Lower leg skin (tissue), 3 donors: ENCODE data around the gene PHACTR4.

Experiments used
- POLR2A ChIP-seq, 2 donors: fragments of 450-650 bp; IDR thresholded peaks; one replicate each; pipeline ENCODE4 v1.6.1; 2016 to 2017; ENCODE audit warnings: antibody characterized with exemption in 2 of 2, mild to moderate bottlenecking in 1 of 2, moderate library complexity in 1 of 2
- TF ChIP-seq, protein P1 (sequence below), 3 donors: fragments of 450-650 bp; IDR thresholded peaks; one replicate each; pipeline ENCODE4 v1.5.1; 2016; ENCODE audit warnings: antibody characterized with exemption in 3 of 3, mild to moderate bottlenecking in 3 of 3, moderate library complexity in 2 of 3

GRCh38 chr1:28426831-28427230, 57.3 kb downstream of the PHACTR4 start:
- TF ChIP-seq, protein P1, sequence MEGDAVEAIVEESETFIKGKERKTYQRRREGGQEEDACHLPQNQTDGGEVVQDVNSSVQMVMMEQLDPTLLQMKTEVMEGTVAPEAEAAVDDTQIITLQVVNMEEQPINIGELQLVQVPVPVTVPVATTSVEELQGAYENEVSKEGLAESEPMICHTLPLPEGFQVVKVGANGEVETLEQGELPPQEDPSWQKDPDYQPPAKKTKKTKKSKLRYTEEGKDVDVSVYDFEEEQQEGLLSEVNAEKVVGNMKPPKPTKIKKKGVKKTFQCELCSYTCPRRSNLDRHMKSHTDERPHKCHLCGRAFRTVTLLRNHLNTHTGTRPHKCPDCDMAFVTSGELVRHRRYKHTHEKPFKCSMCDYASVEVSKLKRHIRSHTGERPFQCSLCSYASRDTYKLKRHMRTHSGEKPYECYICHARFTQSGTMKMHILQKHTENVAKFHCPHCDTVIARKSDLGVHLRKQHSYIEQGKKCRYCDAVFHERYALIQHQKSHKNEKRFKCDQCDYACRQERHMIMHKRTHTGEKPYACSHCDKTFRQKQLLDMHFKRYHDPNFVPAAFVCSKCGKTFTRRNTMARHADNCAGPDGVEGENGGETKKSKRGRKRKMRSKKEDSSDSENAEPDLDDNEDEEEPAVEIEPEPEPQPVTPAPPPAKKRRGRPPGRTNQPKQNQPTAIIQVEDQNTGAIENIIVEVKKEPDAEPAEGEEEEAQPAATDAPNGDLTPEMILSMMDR (IDR thresholded peaks at IDR 0.05): no peak
- no peak for TF ChIP-seq POLR2A (IDR thresholded peaks at IDR 0.05)
